Keratinocyte (primary cell): Measurements from ENCODE around the gene PGAM1.

Experiments
- CTCF ChIP-seq, 3 experiments: IDR thresholded peaks in 1 of 3; conservative IDR thresholded peaks in 1 of 3; optimal IDR thresholded peaks in 1 of 3; 2 replicates in 2 of 3; 3 replicates in 1 of 3; pipeline versions ENCODE3 to v1.5.1; 2011; ENCODE audit warnings: low read length in 3 of 3, mild to moderate bottlenecking in 3 of 3, moderate library complexity in 2 of 3, control low read depth in 1 of 3, inconsistent platforms in 1 of 3; ENCODE audit not compliant: insufficient read depth in 2 of 3; ENCODE audit errors: extremely low read depth in 1 of 3
- EZH2 ChIP-seq: IDR thresholded peaks from one replicate; pipeline ENCODE4 v1.6.1; 2012; ENCODE audit warnings: inconsistent platforms, mild to moderate bottlenecking, low read length, moderate library complexity

- TF ChIP-seq CTCF (optimal IDR thresholded peaks at IDR 0.05 in 1 of 3, IDR thresholded peaks at IDR 0.05 in 1 of 3, conservative IDR thresholded peaks at IDR 0.05 in 1 of 3; ENCODE audit: extremely low read depth in 1 of 3, insufficient read depth in 2 of 3, low read length in 3 of 3) (no peak), EZH2 (no peak)
Measured at GRCh38 chr10:97474918-97475317, 48.9 kb downstream of the PGAM1 start.
